HepG2 (cell line): ENCODE measurements around the gene B4GALT2. TPM values are rescaled to one million over a fixed set of nuclear protein-coding genes. Genes with fewer than 3 reads are reported as not detected.
A peak's percentile ranks its signal among the peaks of the same experiment; 100 is the strongest.

Source experiments
- ATF7 ChIP-seq, 2 experiments: fragments of 450-650 bp in 1 of 2; sonication (generic) in 1 of 2; formaldehyde crosslinking in 1 of 2; IDR thresholded peaks; 2 replicates each; pipeline versions ENCODE4 v1.4.0 to v1.6.1; 2016 to 2020; ENCODE audit warnings: antibody characterized with exemption in 1 of 2, mild to moderate bottlenecking in 1 of 2, missing genetic modification reagents in 1 of 2
- DR1 ChIP-seq: sonication (generic); formaldehyde crosslinking; IDR thresholded peaks from 2 replicates; pipeline ENCODE4 v1.8.0; 2021; ENCODE audit warnings: mild to moderate bottlenecking, missing genetic modification reagents, inconsistent platforms
- ESRRA ChIP-seq: sonication (generic); formaldehyde crosslinking; IDR thresholded peaks from 2 replicates; pipeline ENCODE4 v1.5.1; 2020; ENCODE audit warnings: mild to moderate bottlenecking, low read depth, missing genetic modification reagents
- HDAC2 ChIP-seq: sonication (generic); formaldehyde crosslinking; IDR thresholded peaks from 2 replicates; pipeline ENCODE4 v1.4.0; 2020; ENCODE audit warnings: missing genetic modification reagents
- HMGXB3 ChIP-seq: sonication (generic); formaldehyde crosslinking; IDR thresholded peaks from 2 replicates; pipeline ENCODE4 v1.4.0; 2020; ENCODE audit warnings: missing genetic modification reagents, borderline replicate concordance
- KLF15 ChIP-seq: sonication (generic); formaldehyde crosslinking; IDR thresholded peaks from 2 replicates; pipeline ENCODE4 v1.8.1; 2023; ENCODE audit warnings: borderline replicate concordance, mild to moderate bottlenecking, inconsistent platforms, missing genetic modification reagents, mixed read lengths
- PHF8 ChIP-seq: sonication (generic); formaldehyde crosslinking; IDR thresholded peaks from 2 replicates; pipeline ENCODE4 v1.5.0; 2020; ENCODE audit warnings: missing genetic modification reagents
- SMAD1 ChIP-seq: sonication (generic); formaldehyde crosslinking; IDR thresholded peaks from 2 replicates; pipeline ENCODE4 v1.4.0; 2020; ENCODE audit warnings: missing genetic modification reagents, low read depth, mild to moderate bottlenecking, borderline replicate concordance
- SOX5 ChIP-seq: IDR thresholded peaks from 2 replicates; pipeline ENCODE4 v1.6.1; 2016; ENCODE audit warnings: borderline replicate concordance
- TCF7L2 ChIP-seq: IDR thresholded peaks from 2 replicates; pipeline ENCODE4 v1.6.1; 2011; ENCODE audit warnings: mild to moderate bottlenecking, low read depth, low read length, moderate library complexity
- U2AF1 ChIP-seq: fragments of 200-400 bp; formaldehyde crosslinking; optimal IDR thresholded peaks from 2 replicates; pipeline ENCODE3; 2017; ENCODE audit warnings: mild to moderate bottlenecking, low read depth, low read length
- YEATS4 ChIP-seq: sonication (generic); formaldehyde crosslinking; IDR thresholded peaks from 2 replicates; pipeline ENCODE4 v1.4.0; 2020; ENCODE audit warnings: missing genetic modification reagents, borderline replicate concordance
- ZBTB1 ChIP-seq: sonication (generic); formaldehyde crosslinking; IDR thresholded peaks from 2 replicates; pipeline ENCODE4 v1.4.0; 2020; ENCODE audit warnings: missing genetic modification reagents, borderline replicate concordance
- ZBTB26 ChIP-seq: IDR thresholded peaks from 2 replicates; pipeline ENCODE4 v1.6.1; 2016; ENCODE audit warnings: missing compliant biosample characterization, missing genetic modification reagents, borderline replicate concordance
- ZKSCAN1 ChIP-seq: fragments of 150-350 bp; IDR thresholded peaks from 2 replicates; pipeline ENCODE4 v1.6.1; 2014; ENCODE audit warnings: low read length
- ZNF234 ChIP-seq: sonication (generic); formaldehyde crosslinking; conservative IDR thresholded peaks from 2 replicates; pipeline ENCODE4 v1.5.1; 2020; ENCODE audit warnings: mild to moderate bottlenecking, missing genetic modification reagents
- ZNF275 ChIP-seq: sonication (generic); formaldehyde crosslinking; IDR thresholded peaks from 2 replicates; pipeline ENCODE4 v1.8.0; 2022; ENCODE audit warnings: missing genetic modification reagents, mild to moderate bottlenecking, inconsistent platforms, borderline replicate concordance
- ZNF30 ChIP-seq: sonication (generic); formaldehyde crosslinking; IDR thresholded peaks from 2 replicates; pipeline ENCODE4 v1.5.0; 2020; ENCODE audit warnings: mild to moderate bottlenecking, missing genetic modification reagents
- ZNF362 ChIP-seq: sonication (generic); formaldehyde crosslinking; IDR thresholded peaks from 2 replicates; pipeline ENCODE4 v1.4.0; 2020; ENCODE audit warnings: missing genetic modification reagents, mild to moderate bottlenecking, borderline replicate concordance
- ZNF784 ChIP-seq: sonication (generic); formaldehyde crosslinking; IDR thresholded peaks from 2 replicates; pipeline ENCODE4 v1.5.1; 2020; ENCODE audit warnings: missing genetic modification reagents, mild to moderate bottlenecking, borderline replicate concordance
- ZNF792 ChIP-seq: IDR thresholded peaks from 2 replicates; pipeline ENCODE4 v1.6.1; 2016
- polyA plus RNA-seq, 8 experiments: library from polyadenylated mRNA; depleted of rRNA in 3 of 8; stranded (reverse) in 7 of 8; unstranded in 1 of 8; fragments of >200 nt; fragmentation: Illumina TruSeq in 4 of 8; extraction: Trizol in 4 of 8; gene quantifications; 2 replicates each; pipeline versions ENCODE4 v1.2.1 to v1.2.3, GENCODE V29; 2011 to 2016; ENCODE audit warnings: low read depth in 4 of 8, missing spikeins in 1 of 8, mixed read lengths in 1 of 8; ENCODE audit not compliant: insufficient read depth in 1 of 8
- total RNA-seq, 5 experiments: library from RNA; depleted of rRNA; stranded (reverse); fragments of >200 nt; fragmentation: Illumina TruSeq; extraction: Trizol; gene quantifications; 2 replicates each; pipeline ENCODE4 v1.2.3, GENCODE V29; 2016; ENCODE audit warnings: low read depth in 1 of 5

The B4GALT2 gene
- total and polyA plus RNA-seq, 2 of the 13 experiments (the other 11 are each of a cell fraction or from before 2014, with no cell fraction given) = 41.9 to 78.0 TPM

GRCh38 chr1:43936431-43937151 is 42.4 kb upstream of the B4GALT2 start (continued):
- TF ChIP-seq SOX5 (CRISPR knock-in tag) (no peak), ZNF30 (no peak), ATF7 (IDR thresholded peaks at IDR 0.05) (no peak), ATF7 (CRISPR knock-in tag; IDR thresholded peaks at IDR 0.05) (no peak), YEATS4 (CRISPR knock-in tag) (peak; percentile 57; the same call in 1 of the 2 replicates), HDAC2 (peak; percentile 37; the same call in 1 of the 2 replicates), ZNF792 (no peak), PHF8 (CRISPR knock-in tag) (peak; percentile 60; the same call in 1 of the 2 replicates), U2AF1 (no peak), ZNF234 (CRISPR knock-in tag) (no peak), ZBTB26 (CRISPR knock-in tag) (no peak), ZNF784 (CRISPR knock-in tag) (no peak), SMAD1 (no peak), KLF15 (CRISPR knock-in tag) (no peak), HMGXB3 (no peak), DR1 (CRISPR knock-in tag) (no peak), TCF7L2 (no peak), ZNF362 (CRISPR knock-in tag) (no peak), ZNF275 (CRISPR knock-in tag) (no peak), ESRRA (CRISPR knock-in tag) (peak; percentile 55; the same call in 1 of the 2 replicates), ZKSCAN1 (no peak), ZBTB1 (no peak)
